SK-N-SH treated with all-trans-retinoic acid at 6 μM for 48 hours (cell line): ENCODE measurements around the gene PDGFA.

ENCODE experiments used
- ATAC-seq: fragments of 200-7000 bp; cut with Tn5 transposase; 3 replicates; pipeline ENCODE4 v1.9.1; 2020; ENCODE audit warnings: mild to moderate bottlenecking, moderate library complexity
- ARNTL ChIP-seq: fragments of 450-650 bp; formaldehyde crosslinking; IDR thresholded peaks from 2 replicates; pipeline ENCODE4 v1.5.0; 2020; ENCODE audit warnings: low read depth, mild to moderate bottlenecking, moderate library complexity, borderline replicate concordance
- CSDC2 ChIP-seq: fragments of 250-450 bp; sonication (Bioruptor Pico); IDR thresholded peaks from 2 replicates; pipeline ENCODE4 v1.5.0; 2020; ENCODE audit warnings: mild to moderate bottlenecking, moderate library complexity
- CSRNP3 ChIP-seq: fragments of 250-450 bp; sonication (Bioruptor Pico); IDR thresholded peaks from 2 replicates; pipeline ENCODE4 v1.5.1; 2021; ENCODE audit warnings: mild to moderate bottlenecking, moderate library complexity
- GLIS3 ChIP-seq: fragments of 250-450 bp; sonication (Bioruptor Pico); IDR thresholded peaks from 2 replicates; pipeline ENCODE4 v1.5.0; 2020; ENCODE audit warnings: mild to moderate bottlenecking, moderate library complexity
- ISL1 ChIP-seq: fragments of 250-450 bp; sonication (Bioruptor Pico); IDR thresholded peaks from 2 replicates; pipeline ENCODE4 v2.1.2; 2022; ENCODE audit warnings: mild to moderate bottlenecking, moderate library complexity
- OSR1 ChIP-seq: fragments of 250-450 bp; sonication (Bioruptor Pico); IDR thresholded peaks from 2 replicates; pipeline ENCODE4 v1.8.0; 2022; ENCODE audit warnings: moderate library complexity, mild to moderate bottlenecking, inconsistent platforms
- PPARA ChIP-seq: fragments of 250-450 bp; sonication (Bioruptor Pico); IDR thresholded peaks from 2 replicates; pipeline ENCODE4 v1.5.0; 2020; ENCODE audit warnings: mild to moderate bottlenecking, borderline replicate concordance
- RARB ChIP-seq: fragments of 250-450 bp; sonication (Bioruptor Pico); IDR thresholded peaks from 2 replicates; pipeline ENCODE4 v1.8.0; 2021; ENCODE audit warnings: mild to moderate bottlenecking, moderate library complexity
- TCF4 ChIP-seq: fragments of 250-450 bp; sonication (Bioruptor Pico); IDR thresholded peaks from 2 replicates; pipeline ENCODE4 v1.8.0; 2021; ENCODE audit warnings: mild to moderate bottlenecking, moderate library complexity, borderline replicate concordance
- TOX ChIP-seq: fragments of 250-450 bp; sonication (Bioruptor Pico); IDR thresholded peaks from 2 replicates; pipeline ENCODE4 v1.8.0; 2021; ENCODE audit warnings: mild to moderate bottlenecking, moderate library complexity, borderline replicate concordance
- ZC3H10 ChIP-seq: fragments of 250-450 bp; sonication (Bioruptor Pico); IDR thresholded peaks from 2 replicates; pipeline ENCODE4 v1.5.1; 2021; ENCODE audit warnings: mild to moderate bottlenecking, moderate library complexity
- ZFP30 ChIP-seq: fragments of 450-650 bp; formaldehyde crosslinking; IDR thresholded peaks from 2 replicates; pipeline ENCODE4 v1.5.0; 2022; ENCODE audit warnings: mild to moderate bottlenecking, moderate library complexity
- ZNF565 ChIP-seq: fragments of 450-650 bp; formaldehyde crosslinking; conservative IDR thresholded peaks from 2 replicates; pipeline ENCODE4 v1.5.0; 2020; ENCODE audit warnings: low read depth, mild to moderate bottlenecking, moderate library complexity
- ZNF70 ChIP-seq: fragments of 450-650 bp; formaldehyde crosslinking; IDR thresholded peaks from 2 replicates; pipeline ENCODE4 v1.5.0; 2020; ENCODE audit warnings: mild to moderate bottlenecking, moderate library complexity
- ZNF8 ChIP-seq: fragments of 450-650 bp; formaldehyde crosslinking; IDR thresholded peaks from 2 replicates; pipeline ENCODE4 v1.5.0; 2020; ENCODE audit warnings: mild to moderate bottlenecking, moderate library complexity
- TF ChIP-seq, protein P1 (sequence below): fragments of 250-450 bp; sonication (Bioruptor Pico); IDR thresholded peaks from 2 replicates; pipeline ENCODE4 v1.8.0; 2020; ENCODE audit warnings: mild to moderate bottlenecking, moderate library complexity, borderline replicate concordance
- TF ChIP-seq, protein P2 (sequence below): fragments of 250-450 bp; sonication (Bioruptor Pico); IDR thresholded peaks from 2 replicates; pipeline ENCODE4 v1.8.0; 2021; ENCODE audit warnings: low read depth, mild to moderate bottlenecking, moderate library complexity, borderline replicate concordance
- TF ChIP-seq, protein P3 (sequence below): fragments of 250-450 bp; sonication (Bioruptor Pico); IDR thresholded peaks from 2 replicates; pipeline ENCODE4 v1.5.0; 2020; ENCODE audit warnings: mild to moderate bottlenecking, moderate library complexity

PDGFA gene

GRCh38 chr7:463817-464453 is 55.7 kb downstream of the PDGFA start:
- TF ChIP-seq GLIS3 (CRISPR knock-in tag) (no peak), RARB (CRISPR knock-in tag) (no peak)
- TF ChIP-seq, protein P1, sequence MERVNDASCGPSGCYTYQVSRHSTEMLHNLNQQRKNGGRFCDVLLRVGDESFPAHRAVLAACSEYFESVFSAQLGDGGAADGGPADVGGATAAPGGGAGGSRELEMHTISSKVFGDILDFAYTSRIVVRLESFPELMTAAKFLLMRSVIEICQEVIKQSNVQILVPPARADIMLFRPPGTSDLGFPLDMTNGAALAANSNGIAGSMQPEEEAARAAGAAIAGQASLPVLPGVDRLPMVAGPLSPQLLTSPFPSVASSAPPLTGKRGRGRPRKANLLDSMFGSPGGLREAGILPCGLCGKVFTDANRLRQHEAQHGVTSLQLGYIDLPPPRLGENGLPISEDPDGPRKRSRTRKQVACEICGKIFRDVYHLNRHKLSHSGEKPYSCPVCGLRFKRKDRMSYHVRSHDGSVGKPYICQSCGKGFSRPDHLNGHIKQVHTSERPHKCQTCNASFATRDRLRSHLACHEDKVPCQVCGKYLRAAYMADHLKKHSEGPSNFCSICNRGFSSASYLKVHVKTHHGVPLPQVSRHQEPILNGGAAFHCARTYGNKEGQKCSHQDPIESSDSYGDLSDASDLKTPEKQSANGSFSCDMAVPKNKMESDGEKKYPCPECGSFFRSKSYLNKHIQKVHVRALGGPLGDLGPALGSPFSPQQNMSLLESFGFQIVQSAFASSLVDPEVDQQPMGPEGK (CRISPR knock-in tag) = no peak
- ATAC-seq = no peak

- no peak for ATAC-seq
- TF ChIP-seq RARB (CRISPR knock-in tag) = no peak
Observed at GRCh38 chr7:463362-463781, 56.3 kb downstream of the PDGFA start.

DNA sequence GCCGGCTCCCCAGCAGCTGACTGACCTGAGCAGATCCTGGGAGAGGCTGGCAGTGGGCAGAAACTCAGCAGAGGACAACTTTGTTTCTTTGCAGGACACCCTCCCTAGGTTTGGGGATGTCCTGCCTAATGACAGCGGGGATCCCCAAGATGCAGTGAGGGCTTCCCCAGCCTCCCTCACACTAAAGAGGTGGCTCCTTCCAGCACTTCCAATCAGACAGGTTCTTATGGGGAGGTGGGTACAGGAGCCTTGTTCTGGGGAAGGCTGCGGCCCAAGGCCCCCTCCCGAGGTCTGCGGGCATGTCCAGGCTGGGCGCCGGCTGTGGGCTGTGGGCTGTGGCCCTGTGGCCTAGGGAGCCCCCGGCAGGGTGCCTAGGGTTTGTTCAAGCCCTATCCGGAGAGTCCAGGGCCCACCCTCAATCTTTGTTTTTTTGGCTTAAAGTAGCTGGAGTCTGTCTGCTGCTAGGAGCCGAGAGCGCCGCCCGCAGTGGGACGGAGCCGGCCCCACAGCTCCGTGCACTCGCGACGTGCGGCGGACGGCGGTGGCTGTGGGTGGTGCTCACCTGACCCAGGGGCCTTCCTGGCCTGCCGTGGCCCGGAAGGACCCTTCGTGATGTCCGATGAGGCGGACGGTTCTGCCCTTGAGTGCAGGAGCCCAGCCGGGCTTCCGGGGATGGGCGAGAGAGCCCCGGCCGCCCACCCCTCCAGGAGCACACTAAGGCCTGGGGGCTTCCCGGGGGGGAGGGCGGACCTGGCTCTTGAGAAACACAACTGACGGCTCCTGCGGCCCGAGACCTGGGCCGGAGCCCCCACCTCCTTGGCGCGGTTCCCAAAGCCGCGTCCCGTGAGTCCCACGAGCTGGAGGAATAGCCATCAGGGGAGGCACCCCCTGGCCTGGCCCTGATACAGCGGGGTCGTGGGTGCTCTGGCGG is 57.2 kb downstream of the PDGFA start:
- no peak; the same call in 1 of the 3 replicates for ATAC-seq
- TF ChIP-seq, protein P2, sequence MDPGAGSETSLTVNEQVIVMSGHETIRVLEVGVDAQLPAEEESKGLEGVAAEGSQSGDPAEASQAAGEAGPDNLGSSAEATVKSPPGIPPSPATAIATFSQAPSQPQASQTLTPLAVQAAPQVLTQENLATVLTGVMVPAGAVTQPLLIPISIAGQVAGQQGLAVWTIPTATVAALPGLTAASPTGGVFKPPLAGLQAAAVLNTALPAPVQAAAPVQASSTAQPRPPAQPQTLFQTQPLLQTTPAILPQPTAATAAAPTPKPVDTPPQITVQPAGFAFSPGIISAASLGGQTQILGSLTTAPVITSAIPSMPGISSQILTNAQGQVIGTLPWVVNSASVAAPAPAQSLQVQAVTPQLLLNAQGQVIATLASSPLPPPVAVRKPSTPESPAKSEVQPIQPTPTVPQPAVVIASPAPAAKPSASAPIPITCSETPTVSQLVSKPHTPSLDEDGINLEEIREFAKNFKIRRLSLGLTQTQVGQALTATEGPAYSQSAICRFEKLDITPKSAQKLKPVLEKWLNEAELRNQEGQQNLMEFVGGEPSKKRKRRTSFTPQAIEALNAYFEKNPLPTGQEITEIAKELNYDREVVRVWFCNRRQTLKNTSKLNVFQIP = no peak
- TF ChIP-seq TCF4 (CRISPR knock-in tag) (no peak), ZFP30 (CRISPR knock-in tag) (no peak), ZNF565 (no peak), PPARA (CRISPR knock-in tag) (no peak), OSR1 (CRISPR knock-in tag) (no peak), TOX (CRISPR knock-in tag) (no peak), CSDC2 (CRISPR knock-in tag) (no peak), ZC3H10 (no peak), CSRNP3 (CRISPR knock-in tag) (no peak), ARNTL (CRISPR knock-in tag) (no peak), RARB (CRISPR knock-in tag) (no peak)
- TF ChIP-seq, protein P3, sequence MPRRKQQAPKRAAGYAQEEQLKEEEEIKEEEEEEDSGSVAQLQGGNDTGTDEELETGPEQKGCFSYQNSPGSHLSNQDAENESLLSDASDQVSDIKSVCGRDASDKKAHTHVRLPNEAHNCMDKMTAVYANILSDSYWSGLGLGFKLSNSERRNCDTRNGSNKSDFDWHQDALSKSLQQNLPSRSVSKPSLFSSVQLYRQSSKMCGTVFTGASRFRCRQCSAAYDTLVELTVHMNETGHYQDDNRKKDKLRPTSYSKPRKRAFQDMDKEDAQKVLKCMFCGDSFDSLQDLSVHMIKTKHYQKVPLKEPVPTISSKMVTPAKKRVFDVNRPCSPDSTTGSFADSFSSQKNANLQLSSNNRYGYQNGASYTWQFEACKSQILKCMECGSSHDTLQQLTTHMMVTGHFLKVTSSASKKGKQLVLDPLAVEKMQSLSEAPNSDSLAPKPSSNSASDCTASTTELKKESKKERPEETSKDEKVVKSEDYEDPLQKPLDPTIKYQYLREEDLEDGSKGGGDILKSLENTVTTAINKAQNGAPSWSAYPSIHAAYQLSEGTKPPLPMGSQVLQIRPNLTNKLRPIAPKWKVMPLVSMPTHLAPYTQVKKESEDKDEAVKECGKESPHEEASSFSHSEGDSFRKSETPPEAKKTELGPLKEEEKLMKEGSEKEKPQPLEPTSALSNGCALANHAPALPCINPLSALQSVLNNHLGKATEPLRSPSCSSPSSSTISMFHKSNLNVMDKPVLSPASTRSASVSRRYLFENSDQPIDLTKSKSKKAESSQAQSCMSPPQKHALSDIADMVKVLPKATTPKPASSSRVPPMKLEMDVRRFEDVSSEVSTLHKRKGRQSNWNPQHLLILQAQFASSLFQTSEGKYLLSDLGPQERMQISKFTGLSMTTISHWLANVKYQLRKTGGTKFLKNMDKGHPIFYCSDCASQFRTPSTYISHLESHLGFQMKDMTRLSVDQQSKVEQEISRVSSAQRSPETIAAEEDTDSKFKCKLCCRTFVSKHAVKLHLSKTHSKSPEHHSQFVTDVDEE (CRISPR knock-in tag) = no peak

GRCh38 chr7:461453-462172 is 58.0 kb downstream of the PDGFA start:
- TF ChIP-seq TOX (CRISPR knock-in tag) (no peak), OSR1 (CRISPR knock-in tag) (no peak), CSRNP3 (CRISPR knock-in tag) (no peak), ISL1 (CRISPR knock-in tag) (no peak), RARB (CRISPR knock-in tag) (no peak), ZNF8 (CRISPR knock-in tag) (no peak), GLIS3 (CRISPR knock-in tag) (no peak), CSDC2 (CRISPR knock-in tag) (no peak), PPARA (CRISPR knock-in tag) (no peak), ZNF70 (CRISPR knock-in tag) (no peak)
- TF ChIP-seq, protein P1 (CRISPR knock-in tag) = no peak
- peak; percentile 24 for ATAC-seq
